Chondrocyte (in vitro differentiated cells): ENCODE results near the gene ZNF619. TPM values are rescaled to one million over a fixed set of nuclear protein-coding genes. Genes with fewer than 3 reads are reported as not detected.
A peak's percentile ranks its signal among the peaks of the same experiment; 100 is the strongest.
"Not testable (repeated sequence)": the region's sequence is repeated elsewhere in the genome, so short reads cannot be mapped to it uniquely, and the experiment has no call there.

ENCODE experiments used
- DNase-seq: peaks from one replicate; pipeline ENCODE4 v3.0.0; 2021; ENCODE audit warnings: mixed read lengths, low spot score
- H3K27ac Mint-ChIP-seq: one replicate; pipeline ENCODE4 v1.8.0; 2021; ENCODE audit warnings: mild to moderate bottlenecking, moderate library complexity, mixed read lengths; ENCODE audit not compliant: unreplicated experiment
- H3K27me3 Mint-ChIP-seq: 2 replicates; pipeline ENCODE4 v1.8.0; 2021; ENCODE audit warnings: low read depth, mixed read lengths
- H3K36me3 Mint-ChIP-seq: 2 replicates; pipeline ENCODE4 v1.8.0; 2021; ENCODE audit warnings: low read depth, mixed read lengths
- H3K4me1 Mint-ChIP-seq: 2 replicates; pipeline ENCODE4 v1.8.0; 2021; ENCODE audit warnings: low read depth, mild to moderate bottlenecking, mixed read lengths
- H3K4me3 Mint-ChIP-seq: one replicate; pipeline ENCODE4 v1.8.0; 2021; ENCODE audit warnings: mild to moderate bottlenecking, moderate library complexity, mixed read lengths; ENCODE audit not compliant: unreplicated experiment
- H3K9me3 Mint-ChIP-seq: 2 replicates; pipeline ENCODE4 v1.8.0; 2021; ENCODE audit warnings: low read depth, mixed read lengths
- CTCF ChIP-seq: fragments of 200-600 bp; sonication (generic); IDR thresholded peaks from 2 replicates; pipeline ENCODE4 v1.5.0; 2021; ENCODE audit warnings: antibody characterized with exemption, mild to moderate bottlenecking, moderate library complexity
- total RNA-seq: library from RNA; stranded (reverse); gene quantifications from 3 replicates; pipeline ENCODE4 v1.2.1, GENCODE V29; 2021

The ZNF619 gene
- total RNA-seq, 1 donor from 2014 or later: 3.3 TPM

- Mint-ChIP-seq H3K4me1 (peaks cover 26% of the 10 kb centered on the region), H3K36me3 (peaks cover 39% of the 10 kb centered on the region), H3K4me3 (no peak overlapping the region), H3K27me3 (no peaks in the 10 kb centered on the region), H3K27ac (peak overlapping the region; percentile 42), H3K9me3 (no peaks in the 10 kb centered on the region)
- DNase-seq: no peak
- TF ChIP-seq CTCF: no peak
These were observed 15.8 kb upstream of the ZNF619 start for GRCh38 chr3:40461161-40461560.

GRCh38 chr3:40462838-40463237 lies 14.1 kb upstream of the ZNF619 start:
- DNase-seq, H3K4me3 Mint-ChIP-seq, H3K27me3 Mint-ChIP-seq, H3K27ac Mint-ChIP-seq, H3K9me3 Mint-ChIP-seq: not testable (repeated sequence)
- Mint-ChIP-seq H3K4me1 (peaks cover 18% of the 10 kb centered on the region), H3K36me3 (peaks cover 36% of the 10 kb centered on the region)

DNA sequence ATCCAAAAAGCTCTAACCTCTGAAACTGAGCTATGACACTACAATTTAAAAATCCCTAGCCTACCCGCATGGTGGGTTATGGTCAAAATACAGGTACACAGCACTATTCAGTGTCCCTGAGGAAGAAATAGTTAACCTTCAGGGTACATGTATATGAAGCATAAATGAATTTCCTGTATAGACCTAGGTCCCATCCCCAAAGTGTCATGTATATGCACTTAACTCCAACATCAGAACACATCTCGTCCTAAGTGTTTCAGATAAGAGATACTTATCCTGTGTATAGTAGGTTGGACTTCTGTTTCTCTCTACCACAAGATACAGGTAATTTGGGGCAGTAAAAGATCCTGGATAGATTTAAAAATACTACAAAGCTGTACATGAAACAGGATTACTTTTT lies 13.3 kb upstream of the ZNF619 start:
- Mint-ChIP-seq H3K4me3 (no peak overlapping the region), H3K27me3 (no peaks in the 10 kb centered on the region), H3K36me3 (peaks cover 29% of the 10 kb centered on the region), H3K27ac (no peak overlapping the region), H3K4me1 (peaks cover 11% of the 10 kb centered on the region), H3K9me3 (no peaks in the 10 kb centered on the region)
- no peak for DNase-seq
- no peak for TF ChIP-seq CTCF

GRCh38 chr3:40464339-40465110 lies 12.4 kb upstream of the ZNF619 start:
- Mint-ChIP-seq H3K36me3 (peaks cover 26% of the 10 kb centered on the region), H3K27me3 (no peaks in the 10 kb centered on the region), H3K4me1 (peaks cover 3% of the 10 kb centered on the region), H3K27ac (peak overlapping the region; percentile 30), H3K9me3 (no peaks in the 10 kb centered on the region), H3K4me3 (no peak overlapping the region)
- no peak for DNase-seq
- TF ChIP-seq CTCF: no peak

GRCh38 chr3:40465111-40465407 lies 11.9 kb upstream of the ZNF619 start:
- TF ChIP-seq CTCF: no peak
- Mint-ChIP-seq H3K36me3 (peaks cover 26% of the 10 kb centered on the region), H3K4me1 (peaks cover 3% of the 10 kb centered on the region), H3K27me3 (no peaks in the 10 kb centered on the region), H3K27ac (peak overlapping the region; percentile 30), H3K9me3 (no peaks in the 10 kb centered on the region), H3K4me3 (no peak overlapping the region)
- no peak for DNase-seq

DNA sequence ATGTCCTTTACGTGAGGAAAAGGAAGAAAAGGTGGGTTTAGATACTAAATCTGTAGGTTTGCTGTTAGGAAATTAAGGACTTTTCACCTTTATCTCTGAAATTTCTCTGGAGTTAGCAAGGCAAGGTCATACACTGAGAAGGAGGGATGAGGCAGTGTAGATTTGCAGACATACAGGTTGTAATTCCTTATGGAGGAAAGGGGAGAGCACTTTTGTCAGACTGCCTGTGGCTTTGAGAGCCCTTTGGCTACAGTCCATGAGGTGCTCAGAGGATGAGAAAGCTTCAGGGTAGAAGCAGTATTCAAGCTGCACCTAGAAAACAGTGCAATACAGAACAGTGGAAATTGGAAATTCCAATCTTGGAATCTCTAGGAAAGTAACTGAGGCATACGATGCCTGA lies 11.5 kb upstream of the ZNF619 start:
- Mint-ChIP-seq H3K4me1 (peaks cover under 1% of the 10 kb centered on the region), H3K36me3 (peaks cover 23% of the 10 kb centered on the region), H3K9me3 (no peaks in the 10 kb centered on the region), H3K4me3 (no peak overlapping the region), H3K27me3 (no peaks in the 10 kb centered on the region), H3K27ac (no peak overlapping the region)
- DNase-seq: no peak
- no peak for TF ChIP-seq CTCF
